Ishikawa (cell line): ENCODE results near the gene TXNL4B.

Experiments
- CREB1 ChIP-seq: IDR thresholded peaks from 2 replicates; pipeline ENCODE4 v1.6.1; 2012; ENCODE audit warnings: low read depth
- EGR1 ChIP-seq: IDR thresholded peaks from 2 replicates; pipeline ENCODE4 v1.6.1; 2012
- EP300 ChIP-seq: IDR thresholded peaks from 2 replicates; pipeline ENCODE4 v1.6.1; 2012; ENCODE audit warnings: borderline replicate concordance
- FOXM1 ChIP-seq: IDR thresholded peaks from 2 replicates; pipeline ENCODE4 v1.6.1; 2012; ENCODE audit warnings: low read depth, borderline replicate concordance
- RAD21 ChIP-seq: IDR thresholded peaks from 2 replicates; pipeline ENCODE4 v1.6.1; 2012; ENCODE audit warnings: low read depth
- REST ChIP-seq: IDR thresholded peaks from 2 replicates; pipeline ENCODE4 v1.6.1; 2012; ENCODE audit warnings: low read depth, mild to moderate bottlenecking
- TCF12 ChIP-seq: IDR thresholded peaks from 2 replicates; pipeline ENCODE4 v1.6.1; 2012; ENCODE audit warnings: low read depth
- YY1 ChIP-seq: IDR thresholded peaks from 2 replicates; pipeline ENCODE4 v1.6.1; 2012; ENCODE audit warnings: low read depth
- ZBTB7A ChIP-seq: IDR thresholded peaks from 2 replicates; pipeline ENCODE4 v1.6.1; 2012; ENCODE audit warnings: low read depth

DNA sequence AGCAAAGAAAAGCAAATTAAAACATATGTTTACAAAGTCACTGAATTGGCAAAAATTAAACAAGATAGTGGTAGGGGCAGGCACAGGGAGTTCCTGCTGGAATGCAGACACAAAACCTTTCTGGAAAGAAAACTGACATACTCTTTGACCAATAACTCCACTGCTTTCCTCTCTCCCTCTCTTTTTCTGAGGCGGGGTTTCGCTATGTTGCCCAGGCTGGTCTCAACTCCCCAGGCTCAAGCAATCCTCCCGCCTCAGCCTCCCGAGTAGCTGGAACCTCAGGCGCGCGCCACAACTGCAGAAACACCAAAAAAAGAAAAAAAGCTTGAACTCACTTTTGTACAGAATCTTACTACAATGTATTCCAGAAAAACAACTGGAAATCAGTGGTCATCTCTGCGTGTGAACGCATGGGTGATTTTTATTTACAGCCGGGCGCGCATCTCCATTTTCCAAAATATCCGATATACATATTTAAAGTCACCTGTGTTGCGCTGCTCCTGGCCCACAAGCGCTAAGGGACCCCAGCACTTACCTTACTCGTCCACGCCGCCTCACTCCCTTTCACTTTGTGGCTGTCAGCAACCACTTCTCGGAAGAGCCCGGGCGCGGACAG is 480 bp downstream of the TXNL4B start:
- no peak for TF ChIP-seq FOXM1
- no peak for TF ChIP-seq EGR1
- TF ChIP-seq TCF12, result no peak
- no peak for TF ChIP-seq YY1
- TF ChIP-seq EP300, result 0 out of 2 replicates have a peak, but pooled peaks have one; percentile 4
- no peak for TF ChIP-seq ZBTB7A
- TF ChIP-seq CREB1, result no peak
- no peak for TF ChIP-seq RAD21
- TF ChIP-seq REST, result no peak
